ENCODE measurements around the gene EML4.
"Not testable (repeated sequence)": the region's sequence is repeated elsewhere in the genome, so short reads cannot be mapped to it uniquely, and the experiment has no call there.

DNA sequence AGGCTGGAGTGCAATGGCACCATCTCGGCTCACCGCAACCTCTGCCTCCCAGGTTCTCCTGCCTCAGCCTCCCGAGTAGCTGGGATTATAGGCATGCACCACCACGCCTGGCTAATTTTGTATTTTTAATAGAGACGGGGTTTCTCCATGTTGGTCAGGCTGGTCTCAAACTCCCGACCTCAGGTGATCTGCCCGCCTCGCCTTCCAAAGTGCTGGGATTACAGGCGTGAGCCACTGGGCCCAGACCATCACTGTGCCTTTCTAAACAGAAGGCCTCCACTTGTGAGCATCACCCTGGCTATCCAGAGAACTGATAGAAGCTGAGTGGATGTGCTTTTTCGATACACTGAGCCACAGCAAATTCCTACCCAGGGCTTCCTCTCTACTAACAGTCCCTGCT, 38.3 kb upstream of the EML4 start:
- TF ChIP-seq CTCF, POLR2A (IDR thresholded peaks at IDR 0.05): not testable (repeated sequence)

Measured in heart left ventricle (tissue), 13 donors.